Sigmoid colon (tissue), 4 donors: Measurements from ENCODE around the gene IKBKE.

Experiments
- EP300 ChIP-seq, 4 donors: sonication (generic); formaldehyde crosslinking; IDR thresholded peaks; one replicate each; pipeline ENCODE4 v1.6.1; 2017; ENCODE audit warnings: antibody characterized with exemption in 4 of 4
- POLR2A ChIP-seq, 2 donors: fragments of 450-650 bp; IDR thresholded peaks; one replicate each; pipeline ENCODE4 v1.6.1; 2016; ENCODE audit warnings: antibody characterized with exemption in 2 of 2, mild to moderate bottlenecking in 2 of 2, moderate library complexity in 2 of 2
- TF ChIP-seq, protein P1 (sequence below), 4 experiments: fragments of 450-650 bp in 3 of 4; fragments of 200-600 bp in 1 of 4; IDR thresholded peaks; one replicate each; pipeline ENCODE4 v1.5.1; 2016 to 2019; ENCODE audit warnings: antibody characterized with exemption in 4 of 4, mild to moderate bottlenecking in 3 of 4, moderate library complexity in 2 of 4

DNA sequence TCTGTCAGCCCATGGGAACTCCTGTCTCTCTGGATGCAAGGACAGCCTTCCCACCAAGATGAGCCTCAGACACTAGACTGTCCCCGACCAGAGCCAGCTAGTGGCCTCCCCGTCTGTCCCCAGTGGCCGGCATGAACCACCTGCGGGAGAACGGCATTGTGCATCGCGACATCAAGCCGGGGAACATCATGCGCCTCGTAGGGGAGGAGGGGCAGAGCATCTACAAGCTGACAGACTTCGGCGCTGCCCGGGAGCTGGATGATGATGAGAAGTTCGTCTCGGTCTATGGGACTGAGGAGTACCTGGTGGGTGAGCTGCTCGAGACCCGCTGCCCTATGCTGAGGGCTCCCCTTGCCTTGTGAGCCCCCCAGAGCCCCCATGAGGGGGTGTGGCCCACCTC is 5.8 kb downstream of the IKBKE start:
- TF ChIP-seq, protein P1, sequence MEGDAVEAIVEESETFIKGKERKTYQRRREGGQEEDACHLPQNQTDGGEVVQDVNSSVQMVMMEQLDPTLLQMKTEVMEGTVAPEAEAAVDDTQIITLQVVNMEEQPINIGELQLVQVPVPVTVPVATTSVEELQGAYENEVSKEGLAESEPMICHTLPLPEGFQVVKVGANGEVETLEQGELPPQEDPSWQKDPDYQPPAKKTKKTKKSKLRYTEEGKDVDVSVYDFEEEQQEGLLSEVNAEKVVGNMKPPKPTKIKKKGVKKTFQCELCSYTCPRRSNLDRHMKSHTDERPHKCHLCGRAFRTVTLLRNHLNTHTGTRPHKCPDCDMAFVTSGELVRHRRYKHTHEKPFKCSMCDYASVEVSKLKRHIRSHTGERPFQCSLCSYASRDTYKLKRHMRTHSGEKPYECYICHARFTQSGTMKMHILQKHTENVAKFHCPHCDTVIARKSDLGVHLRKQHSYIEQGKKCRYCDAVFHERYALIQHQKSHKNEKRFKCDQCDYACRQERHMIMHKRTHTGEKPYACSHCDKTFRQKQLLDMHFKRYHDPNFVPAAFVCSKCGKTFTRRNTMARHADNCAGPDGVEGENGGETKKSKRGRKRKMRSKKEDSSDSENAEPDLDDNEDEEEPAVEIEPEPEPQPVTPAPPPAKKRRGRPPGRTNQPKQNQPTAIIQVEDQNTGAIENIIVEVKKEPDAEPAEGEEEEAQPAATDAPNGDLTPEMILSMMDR (IDR thresholded peaks at IDR 0.05): no peak
- no peak for TF ChIP-seq POLR2A (IDR thresholded peaks at IDR 0.05)
- no peak for TF ChIP-seq EP300 (IDR thresholded peaks at IDR 0.05)
